Subcutaneous adipose tissue (tissue), 4 donors: Measurements from ENCODE around the gene IFNL2. TPM values are rescaled to one million over a fixed set of nuclear protein-coding genes. Genes with fewer than 3 reads are reported as not detected.

Source experiments
- CTCF ChIP-seq: fragments of 450-650 bp; IDR thresholded peaks from one replicate; pipeline ENCODE4 v1.5.1; 2016; ENCODE audit warnings: low read depth, mild to moderate bottlenecking, control low read depth, antibody characterized with exemption, moderate library complexity
- total RNA-seq, 4 donors: library from RNA; depleted of rRNA; stranded (reverse); fragments of >200 nt; gene quantifications; one replicate each; pipeline ENCODE4 v1.1.0, GENCODE V29; 2016

IFNL2 gene
- total RNA-seq, 4 donors from 2014 or later, result not detected

- no peak for TF ChIP-seq CTCF
Observed at GRCh38 chr19:39248806-39249205, 19.4 kb upstream of the IFNL2 start, which contains the start of gene IFNL4. Gene IFNL4 (minus strand): TSS chr19:39248856.

GRCh38 chr19:39251081-39251480, 17.1 kb upstream of the IFNL2 start:
- TF ChIP-seq CTCF, result no peak

- TF ChIP-seq CTCF, result no peak
Observed at GRCh38 chr19:39251846-39252245, 16.4 kb upstream of the IFNL2 start.

- TF ChIP-seq CTCF, result no peak
Observed at GRCh38 chr19:39252458-39252857, 15.7 kb upstream of the IFNL2 start.

GRCh38 chr19:39253374-39254149, 14.6 kb upstream of the IFNL2 start:
- TF ChIP-seq CTCF, result no peak

GRCh38 chr19:39254531-39255345, 13.5 kb upstream of the IFNL2 start:
- TF ChIP-seq CTCF, result no peak

- TF ChIP-seq CTCF, result no peak
Observed at GRCh38 chr19:39257227-39257626, 11.0 kb upstream of the IFNL2 start.
